Stimulated activated CD8-positive, alpha-beta memory T cell treated with anti-CD3 and anti-CD28 coated beads, Interleukin-12 subunit alpha, Interleukin-12 subunit beta, amount 100 ng/mL, for 24 hours (primary cell): ENCODE results near the gene CRK.

Experiments
- DNase-seq: peaks from one replicate; pipeline ENCODE4 v3.0.0-alpha.2; 2020; ENCODE audit errors: extremely low read depth

The CRK gene

DNA sequence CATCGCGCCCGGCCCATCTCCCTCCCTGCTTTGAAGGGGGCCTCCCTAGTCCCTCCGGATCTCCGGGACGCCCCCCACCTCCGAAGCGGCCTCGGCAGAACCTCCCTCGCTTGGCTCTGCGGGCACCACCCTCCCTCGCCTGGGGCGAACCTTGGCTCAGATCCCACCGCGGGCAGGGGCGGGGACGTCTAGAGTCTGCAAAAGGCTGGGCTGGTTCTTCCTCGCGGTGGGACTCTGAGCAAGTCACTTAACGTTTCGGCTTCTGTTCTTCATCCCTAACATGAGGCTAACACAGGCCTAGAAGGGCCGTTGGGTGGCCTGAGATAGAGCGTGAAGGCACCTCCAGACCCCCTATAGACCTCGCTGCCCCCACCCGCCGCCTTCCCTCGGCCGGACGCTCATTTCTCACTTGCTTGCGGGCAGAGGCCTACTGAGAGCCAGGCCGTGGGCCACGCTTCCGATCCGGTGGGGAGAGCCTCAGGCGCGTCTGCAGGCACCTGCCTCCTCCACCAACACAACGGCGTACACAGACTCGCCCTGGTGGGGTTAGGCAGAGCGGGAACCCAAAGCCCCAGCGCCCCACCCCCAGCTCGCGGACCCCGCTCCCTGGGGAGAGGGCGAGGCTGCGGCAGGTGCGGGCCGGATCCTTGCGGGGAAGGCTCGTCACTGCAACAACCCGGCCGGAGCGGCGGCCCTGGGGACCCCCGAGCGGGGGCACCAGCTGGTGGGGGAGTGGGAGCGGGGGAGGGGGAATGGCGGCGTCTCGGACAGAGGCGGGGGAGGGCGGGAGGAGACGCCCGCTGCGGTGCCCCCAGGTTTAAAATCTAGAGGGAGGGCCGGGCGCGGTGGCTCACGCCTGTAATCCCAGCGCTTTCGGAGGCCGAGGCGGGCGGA lies 31.0 kb upstream of the CRK start:
- no peak for DNase-seq

DNA sequence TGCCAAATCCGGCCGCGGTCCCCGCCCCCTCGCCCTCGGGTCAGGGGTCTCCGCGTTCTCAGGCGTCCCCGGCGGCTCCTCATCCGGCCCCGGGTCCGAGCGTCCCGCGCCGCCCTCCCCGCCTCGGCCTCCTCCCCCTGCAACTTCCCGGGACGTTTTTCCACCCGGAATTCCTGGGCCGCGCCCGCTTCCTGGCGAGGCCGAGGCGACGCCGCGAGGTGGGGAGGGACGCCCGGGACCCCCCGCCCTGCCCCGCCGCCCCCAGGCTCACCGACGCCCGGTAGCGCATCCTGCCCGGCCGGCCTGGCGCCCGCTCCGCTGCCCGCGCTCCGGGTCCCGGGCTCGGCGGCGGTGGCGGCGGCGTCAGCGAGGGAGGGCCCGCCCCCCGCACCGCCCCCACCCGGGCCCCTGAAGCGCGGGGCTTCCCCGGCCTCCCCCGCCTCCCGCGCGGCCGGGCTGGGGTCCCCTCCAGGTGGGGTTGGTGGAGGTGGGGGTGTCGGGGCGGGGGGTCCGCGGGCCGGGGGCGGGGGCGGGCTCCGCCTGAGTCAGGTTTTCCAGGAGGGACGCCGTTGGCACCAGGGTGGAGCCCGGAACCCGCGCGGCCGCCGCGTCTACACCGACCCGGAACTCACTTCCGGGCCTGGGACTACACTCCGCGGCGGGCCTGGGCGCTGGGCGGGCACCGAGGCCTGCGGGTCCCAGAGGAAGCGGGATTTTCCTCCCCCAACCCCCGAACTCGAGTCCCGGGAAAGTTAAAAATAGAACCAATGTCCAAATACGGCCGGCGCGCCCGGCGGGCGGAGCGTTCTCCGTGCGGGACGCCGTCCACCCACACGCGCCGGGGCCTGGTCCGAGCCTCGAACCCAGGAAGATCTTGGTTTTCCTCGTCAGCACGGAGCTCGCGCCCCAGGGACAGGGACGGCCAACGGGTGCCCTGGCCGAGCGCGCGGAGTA lies 29.7 kb upstream of the CRK start:
- DNase-seq: no peak

DNA sequence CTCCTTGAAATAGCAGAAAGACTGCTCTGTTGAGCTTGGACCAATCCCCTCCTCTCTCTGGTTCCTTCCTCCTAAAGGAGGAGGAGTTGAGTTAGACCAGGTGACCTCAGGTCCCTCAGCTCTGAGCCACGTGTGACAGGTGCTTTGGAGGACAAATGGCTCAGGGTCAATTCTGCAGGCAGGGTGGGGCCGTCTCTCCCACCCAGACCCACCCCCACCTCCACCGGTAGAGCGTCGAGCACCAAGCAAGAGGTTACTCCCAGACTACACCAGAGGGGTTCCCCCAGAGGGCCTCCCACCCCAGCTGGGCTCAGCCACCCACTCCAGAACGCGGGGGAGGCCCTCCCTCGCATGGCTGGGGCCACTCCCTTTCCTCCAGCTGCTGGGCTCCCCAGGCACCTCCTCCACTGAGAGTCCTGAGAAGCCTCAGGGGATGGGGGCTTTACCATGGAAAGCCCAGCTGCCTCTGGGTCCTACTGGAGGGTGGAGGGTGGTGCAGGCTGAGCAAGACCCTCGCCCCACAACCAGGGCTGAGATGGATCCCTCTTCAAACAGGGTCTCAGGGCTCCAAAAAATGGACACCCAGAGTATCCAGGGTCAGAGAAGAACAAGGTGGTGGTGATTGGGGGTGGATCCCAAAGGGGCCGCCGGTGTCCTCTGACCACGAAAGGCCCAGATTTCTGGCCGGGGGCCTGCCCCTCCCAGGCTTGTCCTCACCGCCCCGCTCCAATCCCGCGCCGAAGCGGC lies 28.8 kb upstream of the CRK start:
- DNase-seq: no peak

DNA sequence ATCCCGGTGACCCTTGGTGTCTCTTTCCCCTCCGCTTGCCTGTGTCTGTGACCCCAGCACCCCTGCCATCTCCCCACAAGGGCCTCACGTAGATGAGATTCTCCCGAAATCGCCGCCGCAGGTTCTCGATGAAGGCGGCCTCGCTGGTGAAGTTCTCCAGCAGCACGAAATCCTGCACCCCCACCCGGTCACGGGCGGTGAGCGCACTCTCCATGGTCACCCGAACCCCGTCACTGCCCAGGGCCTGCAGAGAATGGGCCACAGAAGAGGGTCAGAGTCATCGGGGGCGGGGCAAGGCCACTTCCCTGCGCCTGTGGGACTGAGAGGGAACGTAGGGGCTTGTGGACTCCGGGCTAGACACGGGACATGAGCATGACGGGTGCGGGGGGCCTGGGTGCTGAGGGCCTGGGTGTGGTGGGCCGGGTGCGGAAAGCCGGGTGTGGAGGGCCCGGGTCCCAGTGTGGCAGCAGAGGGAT lies 28.1 kb upstream of the CRK start:
- no peak for DNase-seq

DNA sequence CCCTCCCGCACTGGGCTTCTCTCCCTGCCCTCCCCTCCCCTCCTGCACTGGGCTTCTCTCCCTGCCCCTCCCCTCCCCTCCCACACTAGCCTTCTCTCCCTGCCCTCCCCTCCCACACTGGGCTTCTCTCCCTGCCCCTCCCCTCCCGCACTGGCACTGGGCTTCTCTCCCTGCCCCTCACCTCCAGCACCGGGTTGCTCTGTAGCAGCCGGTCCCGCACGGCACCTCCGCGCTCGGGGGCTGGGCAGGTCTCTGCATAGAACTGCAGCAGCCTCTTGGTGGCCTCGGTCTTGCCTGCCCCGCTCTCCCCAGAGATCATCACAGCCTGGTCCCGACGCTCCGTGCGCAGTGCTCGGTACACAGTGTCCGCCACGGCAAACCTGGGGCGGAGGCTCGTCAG lies 26.6 kb upstream of the CRK start:
- DNase-seq: no peak

DNA sequence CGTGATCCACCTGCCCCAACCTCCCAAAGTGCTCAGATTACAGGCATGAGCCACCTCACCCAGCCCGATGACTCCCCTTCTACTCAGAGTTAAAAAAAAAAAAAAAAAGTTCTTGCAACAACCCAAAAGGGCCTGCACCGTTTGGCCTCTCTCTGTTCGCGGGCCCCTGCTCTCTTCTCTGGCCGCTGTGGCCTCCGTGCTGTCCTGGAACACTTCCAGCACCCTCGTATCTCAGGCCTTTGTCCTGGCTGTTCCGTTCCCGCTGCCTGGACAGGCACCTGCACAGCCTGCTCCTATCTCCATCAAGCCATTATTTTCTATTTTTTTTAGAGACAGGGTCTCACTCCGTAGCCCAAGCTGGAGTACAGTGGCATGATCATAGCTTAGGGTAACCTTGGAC lies 25.7 kb upstream of the CRK start:
- no peak for DNase-seq

DNA sequence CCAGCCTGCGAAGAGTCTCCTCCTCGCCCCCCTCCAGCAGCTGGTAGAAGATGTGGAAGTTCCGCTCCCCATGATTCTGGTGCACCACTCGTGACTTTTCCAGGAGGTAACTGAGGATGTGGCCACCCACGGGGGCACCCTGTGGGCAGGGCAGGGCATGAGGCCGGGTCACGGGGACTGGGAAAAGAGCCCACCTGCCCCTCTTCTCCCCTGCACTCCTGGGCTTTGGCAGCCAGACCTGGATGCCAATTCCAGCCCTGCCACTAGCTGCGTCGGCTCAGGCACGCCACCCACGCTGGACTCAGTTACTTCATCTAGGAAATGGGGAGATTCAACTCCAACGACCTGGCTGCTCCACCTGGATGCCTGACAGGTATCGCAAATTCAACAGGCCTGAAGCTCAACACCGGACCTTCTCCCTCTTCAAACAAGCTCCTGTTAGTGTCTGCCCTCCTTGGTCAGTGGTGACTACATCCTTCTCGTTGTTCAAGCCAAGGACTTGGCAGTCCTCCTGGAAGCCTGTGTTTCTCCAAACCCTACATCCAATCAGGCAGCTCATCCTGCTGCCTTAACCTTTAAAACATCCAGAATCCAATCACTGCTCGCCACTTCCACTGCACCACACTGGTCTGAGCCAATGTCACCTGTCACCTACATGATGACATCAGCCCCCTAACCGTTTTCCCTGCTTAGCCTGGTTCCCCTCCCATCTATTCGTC lies 24.9 kb upstream of the CRK start:
- DNase-seq: no peak

DNA sequence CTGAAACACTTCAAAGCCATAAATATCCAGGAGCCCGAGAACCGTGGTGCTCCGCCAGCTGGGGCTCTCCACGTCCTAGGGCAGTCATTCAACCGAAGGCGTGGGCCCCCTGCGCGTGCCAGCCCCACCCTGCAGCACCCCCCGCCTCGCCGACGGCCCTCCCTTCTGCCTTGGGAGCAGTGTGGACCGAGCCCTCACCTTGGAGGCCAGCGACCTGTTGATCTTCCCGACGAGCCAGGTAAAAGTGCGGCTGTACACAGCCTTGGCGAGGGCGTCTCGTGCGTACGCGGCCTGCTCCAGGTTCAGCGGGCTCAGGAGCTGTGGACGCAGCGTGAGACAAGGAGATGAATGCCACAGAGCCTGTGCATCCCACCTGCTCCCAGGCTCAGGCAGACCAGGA lies 22.4 kb upstream of the CRK start:
- no peak for DNase-seq

DNA sequence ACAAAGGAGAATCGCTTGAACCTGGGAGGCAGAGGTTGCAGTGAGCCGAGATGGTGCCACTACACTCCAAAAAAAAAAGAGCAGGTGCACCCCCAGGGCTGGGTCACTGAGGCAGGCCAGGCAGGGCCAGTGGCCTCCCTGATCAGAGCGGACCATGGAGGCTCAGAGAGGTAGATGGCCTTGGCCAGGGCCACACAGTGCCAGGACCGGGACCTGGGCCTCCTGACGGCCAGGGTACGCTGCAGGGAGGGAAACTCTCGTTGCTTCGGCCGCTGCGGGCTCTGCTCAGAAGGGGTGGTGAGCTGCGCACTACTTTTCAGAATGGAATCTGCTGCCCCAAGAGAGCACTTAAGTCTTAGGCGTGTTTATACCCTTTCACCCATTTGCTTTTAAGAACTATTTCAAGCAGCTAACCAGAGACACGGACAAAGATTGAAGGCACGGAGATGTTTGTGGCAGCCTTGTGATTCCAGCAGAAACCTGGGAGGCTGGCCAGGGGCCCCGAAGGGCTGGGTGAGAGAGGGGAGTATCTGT lies 19.4 kb upstream of the CRK start:
- no peak for DNase-seq

DNA sequence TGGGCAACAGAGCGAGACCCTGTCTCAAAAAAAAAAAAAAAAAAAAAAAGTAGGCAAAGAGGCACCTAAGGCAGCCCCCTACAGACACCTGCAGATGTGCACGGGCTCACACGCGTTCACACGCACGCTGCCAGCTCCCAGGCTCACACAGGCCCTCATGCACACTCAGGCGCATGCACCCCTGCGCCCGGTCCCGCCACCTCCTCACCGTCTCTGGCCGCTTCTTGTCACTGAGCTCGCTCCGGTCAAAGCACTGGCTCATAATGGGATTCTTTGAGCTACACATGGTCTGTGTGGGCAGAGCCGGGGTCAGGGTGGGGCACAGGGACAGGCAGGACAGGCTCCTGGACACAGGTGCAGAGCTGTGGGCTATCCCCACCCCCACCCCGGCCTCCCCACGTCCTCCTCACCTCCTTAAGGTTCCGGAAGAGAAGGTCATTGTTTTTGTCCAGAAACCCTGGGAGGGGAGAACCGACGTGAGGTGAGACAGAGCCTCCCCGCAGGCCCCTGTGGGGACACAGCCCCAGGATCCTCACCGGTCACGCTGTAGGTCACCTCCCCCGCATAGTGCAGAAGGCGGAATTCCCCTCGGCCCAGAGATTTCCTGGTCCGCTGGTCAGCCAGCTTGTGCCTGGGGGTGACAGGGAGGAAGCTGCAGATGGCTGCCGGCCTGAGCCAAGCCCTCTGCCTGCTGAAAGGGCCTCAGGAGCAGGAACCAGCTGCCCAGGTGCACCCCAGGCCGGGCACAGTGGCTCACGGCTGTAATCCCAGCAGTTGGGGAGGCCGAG lies 18.6 kb upstream of the CRK start:
- no peak for DNase-seq

DNA sequence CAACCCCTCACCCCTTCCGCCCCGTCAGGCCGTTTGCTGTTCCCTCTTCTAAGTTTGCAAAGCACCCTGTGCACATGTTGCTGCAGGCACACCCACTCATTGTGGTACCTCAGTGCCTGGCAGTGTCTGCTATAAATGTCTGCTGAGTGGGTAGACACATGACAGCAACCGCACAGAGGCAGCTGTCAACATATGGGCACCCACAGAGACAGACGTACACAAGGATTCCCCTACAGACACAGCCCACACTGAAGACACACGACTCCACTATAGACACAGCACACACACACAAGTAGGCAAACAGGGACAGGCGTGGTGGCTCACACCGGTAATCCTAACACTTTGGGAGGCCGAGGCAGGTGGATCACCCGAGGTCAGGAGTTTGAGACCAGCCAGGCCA lies 17.8 kb upstream of the CRK start:
- no peak for DNase-seq

DNA sequence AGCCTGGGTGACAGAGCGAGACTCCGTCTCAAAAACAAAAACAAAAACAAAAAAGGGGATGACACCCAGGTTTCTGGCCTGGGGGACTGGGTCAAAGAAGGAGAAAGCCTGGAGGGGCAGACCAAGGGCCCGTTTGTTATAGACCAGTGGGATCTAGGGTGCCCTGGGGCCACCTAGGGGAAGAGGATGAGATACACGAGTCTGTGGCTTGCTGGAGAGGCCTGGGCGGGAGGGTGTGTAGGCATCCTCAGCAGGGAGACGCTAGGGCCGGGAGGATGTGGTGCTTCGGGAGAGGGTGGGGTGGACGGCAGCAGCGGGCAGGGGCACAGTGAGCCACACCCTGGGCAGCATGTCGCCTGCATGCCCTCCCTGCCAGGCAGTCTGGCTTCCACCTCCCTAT lies 17.1 kb upstream of the CRK start:
- no peak for DNase-seq

DNA sequence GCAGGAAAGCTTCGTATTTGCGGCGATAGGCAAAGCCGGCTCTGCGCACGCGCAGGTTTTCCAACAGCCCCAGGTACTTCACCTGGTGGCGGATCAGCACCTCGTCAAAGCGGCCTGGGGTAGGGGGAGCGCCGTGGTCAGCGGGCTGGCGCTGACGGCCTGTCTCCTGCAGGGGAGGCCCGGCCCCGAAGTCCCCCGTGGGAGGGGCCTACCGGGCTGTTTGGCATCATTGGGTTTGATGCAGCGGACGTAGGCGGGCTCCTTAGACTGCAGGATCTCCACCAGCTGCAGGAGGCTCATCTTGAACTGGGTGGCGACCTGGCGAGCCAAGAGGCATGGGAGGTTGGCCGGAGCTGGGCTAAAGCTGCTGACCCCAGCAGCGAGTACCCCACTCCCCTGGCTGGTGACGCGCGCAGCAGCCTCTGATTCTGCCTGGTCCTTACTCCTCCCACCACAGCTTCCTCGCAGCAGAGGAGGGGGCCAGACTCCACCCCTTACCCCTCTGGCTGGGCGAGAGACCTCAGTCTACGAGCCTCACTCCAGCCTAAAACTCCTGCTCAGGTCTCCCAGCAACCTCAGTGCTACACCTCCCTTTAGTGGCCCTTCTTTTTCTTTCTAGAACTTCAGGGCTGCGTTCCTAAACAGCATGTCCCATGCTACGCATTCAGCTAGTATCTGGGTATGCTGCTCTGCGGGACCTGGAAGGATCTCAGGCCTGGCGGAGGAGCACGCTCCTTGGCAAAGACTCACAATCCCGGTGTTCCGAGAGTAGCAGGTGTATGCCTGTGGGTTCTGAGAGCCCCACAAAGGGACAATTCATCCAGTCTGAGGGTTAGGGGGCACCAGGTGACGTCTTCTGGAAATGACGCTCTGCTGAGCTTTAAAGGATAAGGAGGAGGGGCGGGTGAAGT lies 16.1 kb upstream of the CRK start:
- DNase-seq: no peak

DNA sequence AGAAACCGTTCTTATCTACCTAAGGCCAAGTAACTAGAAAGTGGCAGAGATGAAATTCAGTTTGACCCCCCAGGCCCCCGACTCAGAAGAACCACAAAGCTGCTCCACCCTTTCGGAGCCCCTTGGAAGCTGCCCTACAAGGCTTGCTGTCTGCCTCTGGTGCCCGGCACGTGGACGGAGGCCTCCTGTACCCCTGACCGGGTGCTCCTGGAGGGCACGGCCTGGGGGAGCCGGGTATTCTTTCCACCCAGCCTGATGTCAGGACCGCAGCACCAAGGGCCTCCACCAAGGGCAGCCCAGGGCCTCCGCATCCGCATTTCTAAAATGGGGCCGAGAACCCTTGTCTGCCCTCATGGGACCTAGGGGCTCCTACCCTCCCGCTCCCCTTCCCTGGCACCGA lies 15.5 kb upstream of the CRK start:
- no peak for DNase-seq

DNA sequence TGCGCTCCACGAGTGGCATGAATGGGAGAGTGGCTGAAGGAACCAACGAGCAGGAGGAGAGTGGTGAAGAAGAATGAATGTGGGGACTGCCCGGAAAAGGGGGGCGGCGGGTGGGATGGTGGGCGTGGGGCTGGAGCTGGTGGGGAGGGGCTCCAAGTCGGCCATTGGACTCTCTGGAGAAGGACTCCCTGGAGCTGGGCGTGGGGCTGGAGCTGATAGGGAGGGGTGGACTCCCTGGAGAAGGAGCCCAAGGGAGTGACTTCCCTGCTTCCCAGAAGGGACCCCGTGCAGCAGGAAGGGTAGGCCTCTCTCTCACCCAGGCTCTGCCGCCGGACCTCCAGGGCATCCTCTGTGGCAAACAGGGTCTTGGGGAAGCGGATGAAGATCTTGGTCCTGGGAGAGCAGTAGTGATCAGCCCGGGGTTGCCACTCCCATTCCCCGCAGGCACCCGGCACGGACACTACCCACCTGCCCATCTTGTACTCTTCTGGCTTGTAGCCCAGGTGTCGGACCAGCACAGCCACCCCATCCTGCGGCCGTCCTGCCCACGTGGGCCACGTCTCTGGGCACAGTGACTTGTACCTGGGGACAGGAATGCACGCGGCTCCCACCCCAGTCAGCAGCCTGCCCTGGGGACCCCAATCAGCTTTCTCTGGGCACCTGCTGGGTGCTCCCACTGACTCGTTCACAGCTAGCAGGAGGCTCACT lies 14.9 kb upstream of the CRK start:
- no peak for DNase-seq

DNA sequence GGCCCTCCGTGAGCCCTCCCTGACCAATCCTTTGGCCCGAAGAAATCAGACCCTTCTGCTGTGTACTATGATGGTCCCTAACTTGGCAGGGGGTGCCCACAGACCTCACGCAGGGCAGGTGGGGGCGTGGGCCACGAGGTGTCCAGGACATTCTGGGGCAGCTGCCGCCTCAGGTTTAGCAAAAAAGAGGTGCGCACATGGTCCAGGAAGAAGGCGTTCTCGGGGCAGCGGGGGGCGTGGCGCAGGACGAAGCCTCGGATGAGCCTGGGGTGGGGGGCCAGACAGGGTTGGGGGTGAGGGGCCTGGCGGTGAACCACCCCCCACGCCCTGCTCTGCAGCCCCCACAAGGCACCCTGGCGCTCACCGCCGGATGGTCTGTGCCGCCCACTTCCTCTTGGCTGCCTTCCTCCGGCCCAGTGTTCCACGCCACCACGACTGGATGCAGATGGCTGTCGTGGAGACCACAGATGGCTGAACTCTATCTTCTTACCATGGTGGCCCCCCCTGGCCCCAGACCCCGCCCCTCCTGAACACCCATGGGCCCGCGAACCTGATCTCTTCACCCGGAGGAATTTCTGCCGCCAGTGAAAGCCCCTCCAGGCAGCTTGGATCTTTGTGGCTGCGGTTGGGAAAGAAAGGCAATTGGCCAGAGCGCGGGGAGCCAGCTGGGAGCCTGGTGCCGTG lies 14.2 kb upstream of the CRK start:
- DNase-seq: no peak

DNA sequence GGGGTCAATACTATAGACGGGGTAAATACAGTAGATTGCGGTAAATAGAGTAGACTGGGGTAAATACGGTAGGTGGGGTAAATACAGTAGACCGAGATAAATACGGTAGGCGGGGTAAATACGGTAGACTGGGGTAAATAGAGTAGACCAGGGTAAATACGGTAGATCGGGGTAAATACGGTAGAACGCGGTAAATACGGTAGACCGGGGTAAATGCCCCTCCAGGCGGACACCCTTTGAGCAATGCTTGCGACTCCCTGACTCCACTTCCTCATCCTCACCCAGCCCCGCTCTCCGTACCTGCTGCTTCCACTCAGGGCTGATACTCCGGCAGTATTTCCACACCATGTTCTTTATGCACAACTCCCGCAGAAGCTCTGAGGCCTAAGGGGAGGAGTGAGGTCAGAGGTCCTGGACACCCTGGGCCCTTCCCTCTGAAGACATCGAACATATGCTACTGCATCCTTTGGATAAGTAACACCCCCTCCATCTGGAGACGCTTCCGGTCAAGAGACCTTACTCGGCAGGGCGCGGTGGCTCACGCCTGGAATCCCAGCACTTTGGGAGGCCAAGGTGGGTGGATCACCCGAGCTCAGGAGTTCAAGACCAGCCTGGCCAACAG lies 13.3 kb upstream of the CRK start:
- no peak for DNase-seq
